HepG2 (cell line): Measurements from ENCODE around the gene ERVH48-1. TPM values are rescaled to one million over a fixed set of nuclear protein-coding genes. Genes with fewer than 3 reads are reported as not detected.
"Not testable (repeated sequence)": the region's sequence is repeated elsewhere in the genome, so short reads cannot be mapped to it uniquely, and the experiment has no call there.

Source experiments
- ATAC-seq: fragments of 200-7000 bp; cut with Tn5 transposase; 3 replicates; pipeline ENCODE4 v1.9.1; 2020; ENCODE audit warnings: mild to moderate bottlenecking, moderate library complexity
- BruUV-seq: library from RNA; stranded (reverse); fragments of 400-500 nt; replicated peaks from 2 replicates; lab custom pipeline; 2021; lab: Mats Ljungman, UMichigan
- CTCF ChIA-PET: fragments of 300-600 bp; formaldehyde crosslinking; extraction: SDS; loops from one replicate; lab custom pipeline; 2021; ENCODE audit warnings: low total read pairs, inconsistent platforms, low intra/inter-chr PET ratio; lab: Yijun Ruan, JAX
- POLR2A ChIA-PET: fragments of 350-600 bp; sonication (Branson Sonifier 250); formaldehyde crosslinking; loops from one replicate; lab custom pipeline; 2020; ENCODE audit warnings: antibody characterized with exemption, inconsistent platforms; lab: Yijun Ruan, JAX
- DNase-seq: peaks from one replicate; pipeline ENCODE4 v3.0.0-alpha.2; 2015; ENCODE audit warnings: low spot score
- FAIRE-seq: peaks from 3 replicates; lab custom pipeline; 2011; peaks lifted over from hg19 to GRCh38; lab: Jason Lieb, UNC
- H2AFZ ChIP-seq: one replicate; pipeline ENCODE4 v1.6.1; 2011; ENCODE audit warnings: low read length, inconsistent platforms
- H3K27ac ChIP-seq: fragments of 300-600 bp; 3 replicates; pipeline ENCODE4 v1.8.0; 2011; ENCODE audit warnings: mixed run types, mild to moderate bottlenecking, mixed read lengths, low read length, inconsistent platforms; ENCODE audit not compliant: insufficient read depth; ENCODE audit errors: extremely low read length
- H3K27me3 ChIP-seq, 2 experiments: fragments of 200-600 bp in 1 of 2; 2 replicates in 1 of 2; 3 replicates in 1 of 2; pipeline versions ENCODE4 v1.6.0 to v1.8.0; 2011; ENCODE audit warnings: low read length in 2 of 2, mild to moderate bottlenecking in 2 of 2, moderate library complexity in 2 of 2, inconsistent platforms in 1 of 2; ENCODE audit not compliant: insufficient read depth in 2 of 2, control insufficient read depth in 1 of 2
- H3K36me3 ChIP-seq, 2 experiments: fragments of 200-600 bp in 1 of 2; replicated peaks in 1 of 2; 2 replicates in 1 of 2; 3 replicates in 1 of 2; pipeline versions ENCODE4 v1.5.1 to v1.8.0; 2011; ENCODE audit warnings: low read length in 2 of 2, inconsistent platforms in 1 of 2; ENCODE audit not compliant: insufficient read depth in 2 of 2, control insufficient read depth in 1 of 2
- H3K4me1 ChIP-seq: 2 replicates; pipeline ENCODE4 v1.5.1; 2012; ENCODE audit warnings: low read length, inconsistent platforms; ENCODE audit not compliant: insufficient read depth
- H3K4me2 ChIP-seq: 2 replicates; pipeline ENCODE4 v1.6.0; 2011; ENCODE audit warnings: low read depth, low read length, inconsistent platforms
- H3K4me3 ChIP-seq, 3 experiments: fragments of 200-600 bp in 1 of 3; sonication (generic), shearing (Covaris generic) in 1 of 3; replicated peaks in 1 of 3; 2 replicates each; pipeline ENCODE4 v1.5.1; 2011 to 2016; ENCODE audit warnings: low read length in 3 of 3, inconsistent platforms in 2 of 3, low read depth in 2 of 3, mild to moderate bottlenecking in 2 of 3, control low read depth in 1 of 3, mixed read lengths in 1 of 3; ENCODE audit not compliant: insufficient read depth in 1 of 3
- H3K79me2 ChIP-seq: one replicate; pipeline ENCODE4 v1.6.1; 2011; ENCODE audit warnings: low read length, inconsistent platforms; ENCODE audit not compliant: insufficient read depth
- H3K9ac ChIP-seq: 2 replicates; pipeline ENCODE4 v1.6.0; 2011; ENCODE audit warnings: mild to moderate bottlenecking, low read depth, low read length, inconsistent platforms; ENCODE audit not compliant: insufficient read depth
- H3K9me3 ChIP-seq: 2 replicates; pipeline ENCODE4 v1.5.1; 2012; ENCODE audit warnings: mild to moderate bottlenecking, low read length
- H4K20me1 ChIP-seq: 2 replicates; pipeline ENCODE4 v1.6.0; 2011; ENCODE audit warnings: inconsistent platforms, mild to moderate bottlenecking, low read length, moderate library complexity; ENCODE audit not compliant: insufficient read depth
- NR2F6 ChIP-seq, 2 experiments: IDR thresholded peaks; 2 replicates each; pipeline ENCODE4 v1.6.1; 2016; ENCODE audit warnings: antibody characterized with exemption in 1 of 2, mild to moderate bottlenecking in 1 of 2
- ZFX ChIP-seq: sonication (generic); formaldehyde crosslinking; IDR thresholded peaks from 2 replicates; pipeline ENCODE4 v1.4.0; 2020; ENCODE audit warnings: mild to moderate bottlenecking, low read depth, missing genetic modification reagents, moderate library complexity
- ZFY ChIP-seq: sonication (generic); formaldehyde crosslinking; IDR thresholded peaks from 2 replicates; pipeline ENCODE4 v1.4.0; 2020; ENCODE audit warnings: missing genetic modification reagents
- WGBS: methylation state at CpG from one replicate; pipeline ENCODE4 v1.1.6; 2017; ENCODE audit warnings: low lambda C conversion rate; 5-methylcytosine and 5-hydroxymethylcytosine counted together
- in situ Hi-C: cut with HindIII; loops from 2 replicates; pipeline ENCODE4 v1.10.0; 2017; ENCODE audit warnings: low pct_unique_long_range_greater_than_20kb; ENCODE audit not compliant: extremely low pct_ligation_motif_present
- intact Hi-C: fragments of 100-400 bp; cut with micrococcal nuclease; formaldehyde crosslinking; loops from one replicate; pipeline ENCODE4 v1.10.0; 2022; ENCODE audit not compliant: unreplicated experiment
- polyA plus RNA-seq, 8 experiments: library from polyadenylated mRNA; depleted of rRNA in 3 of 8; stranded (reverse) in 7 of 8; unstranded in 1 of 8; fragments of >200 nt; fragmentation: Illumina TruSeq in 4 of 8; extraction: Trizol in 4 of 8; gene quantifications; 2 replicates each; pipeline versions ENCODE4 v1.2.1 to v1.2.3, GENCODE V29; 2011 to 2016; ENCODE audit warnings: low read depth in 4 of 8, missing spikeins in 1 of 8, mixed read lengths in 1 of 8; ENCODE audit not compliant: insufficient read depth in 1 of 8
- total RNA-seq, 5 experiments: library from RNA; depleted of rRNA; stranded (reverse); fragments of >200 nt; fragmentation: Illumina TruSeq; extraction: Trizol; gene quantifications; 2 replicates each; pipeline ENCODE4 v1.2.3, GENCODE V29; 2016; ENCODE audit warnings: low read depth in 1 of 5

Gene ERVH48-1
- total and polyA plus RNA-seq, 2 of the 13 experiments (the other 11 are each of a cell fraction or from before 2014, with no cell fraction given) = 1.8 TPM; not detected in 1

DNA sequence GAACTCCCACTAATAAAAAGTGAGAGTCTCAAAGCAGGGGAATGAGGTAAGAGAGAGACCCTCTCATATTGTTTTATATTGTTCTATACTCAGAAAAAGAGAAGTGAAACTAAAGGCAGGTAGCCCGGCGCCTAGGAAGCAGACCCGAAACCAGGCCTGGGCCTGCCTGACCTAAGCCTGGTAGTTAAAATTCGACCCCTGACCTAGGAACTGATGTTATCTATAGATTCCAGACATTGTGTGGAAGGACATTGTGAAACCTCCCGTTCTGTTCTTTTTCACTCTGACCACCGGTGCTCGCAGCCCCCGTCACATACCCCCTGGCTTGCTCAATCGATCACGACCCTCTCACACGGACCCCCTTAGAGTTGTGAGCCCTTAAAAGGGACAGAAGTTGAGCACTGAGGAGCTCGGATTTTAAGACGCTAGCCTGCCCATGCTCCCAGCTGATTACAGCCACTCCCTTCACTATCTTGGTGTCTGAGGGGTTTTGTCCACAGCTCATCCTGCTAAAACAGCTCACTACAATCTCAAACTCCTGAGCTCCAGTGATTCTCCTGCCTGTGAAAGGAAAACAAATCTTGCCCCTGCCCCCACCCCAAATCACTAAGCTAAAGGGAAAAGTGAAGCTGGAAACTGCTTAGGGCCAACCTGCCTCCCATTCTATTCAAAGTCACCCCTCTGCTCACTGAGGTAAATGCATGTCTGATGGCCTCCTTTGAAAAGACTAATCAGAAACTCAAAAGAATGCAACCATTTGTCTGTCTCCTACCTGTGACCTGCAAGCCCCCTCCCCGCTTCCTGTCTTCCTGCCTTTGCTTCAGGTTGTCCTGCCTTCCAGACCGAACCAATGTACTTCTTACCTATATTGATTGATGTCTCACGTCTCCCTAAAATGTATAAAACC lies 11.9 kb upstream of the ERVH48-1 start:
- BruUV-seq; H4K20me1 ChIP-seq; H3K27me3 ChIP-seq; intact Hi-C loops; CTCF ChIA-PET; DNase-seq; in situ Hi-C loops; H2AFZ ChIP-seq; H3K79me2 ChIP-seq; H3K9me3 ChIP-seq; ATAC-seq; H3K27ac ChIP-seq; H3K36me3 ChIP-seq; TF ChIP-seq NR2F6 (CRISPR knock-in tag; IDR thresholded peaks at IDR 0.05): not testable (repeated sequence)
- FAIRE-seq = peak; percentile 68
- 18% methylated on average over 15 of the region's 16 CpGs for WGBS
- TF ChIP-seq NR2F6 (IDR thresholded peaks at IDR 0.05) (peak; percentile 32; the same call in 1 of the 2 replicates), ZFX (CRISPR knock-in tag) (0 out of 2 replicates have a peak, but pooled peaks have one; percentile 23), ZFY (CRISPR knock-in tag) (peak; percentile 27; the same call in 1 of the 2 replicates)
- Histone ChIP-seq H3K4me1 (peaks cover 52% of the 10 kb centered on the region), H3K9ac (peak overlapping the region; percentile 39; the same call in 1 of the 2 replicates), H3K4me3 (peak overlapping the region; percentile 33 to 58 (median 40); a peak in 5 of 6 replicates), H3K4me2 (peak overlapping the region; percentile 63)
- POLR2A ChIA-PET = interaction anchor here (0.9 kb wide), 1 partner anchor 37 kb away, joined by 3 read pairs; the partner anchor contains the start of gene PKNOX1

DNA sequence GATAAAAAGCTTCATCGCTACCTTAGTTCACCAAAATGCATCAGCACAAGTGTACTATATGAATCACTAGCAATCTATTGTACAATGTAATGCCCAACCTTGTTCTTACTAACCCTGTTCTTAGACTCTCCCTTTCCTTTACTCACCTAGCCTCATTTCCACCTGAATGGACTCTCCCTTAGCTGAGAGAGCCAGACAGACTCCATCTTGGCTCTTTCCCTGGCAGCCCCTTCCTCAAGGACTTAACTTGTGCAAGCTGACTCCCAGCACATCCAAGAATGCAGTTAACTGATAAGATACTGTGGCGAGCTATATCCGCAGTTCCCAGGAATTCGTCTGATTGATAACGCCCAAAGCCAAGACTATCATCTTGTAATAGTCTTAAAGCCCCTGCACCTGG lies 10.9 kb upstream of the ERVH48-1 start:
- H3K36me3 ChIP-seq, H3K27ac ChIP-seq, H3K27me3 ChIP-seq, intact Hi-C loops, H2AFZ ChIP-seq, BruUV-seq, H3K9me3 ChIP-seq, H3K79me2 ChIP-seq, ATAC-seq, H3K4me3 ChIP-seq, DNase-seq, H3K9ac ChIP-seq, CTCF ChIA-PET, FAIRE-seq, in situ Hi-C loops, H4K20me1 ChIP-seq: not testable (repeated sequence)
- POLR2A ChIA-PET = interaction anchor here (0.6 kb wide), 1 partner anchor 661 kb away, joined by 4 read pairs; no protein-coding TSS in a partner anchor
- 42% methylated on average over 5 of the region's 5 CpGs for WGBS
- Histone ChIP-seq H3K4me2 (peak overlapping the region; percentile 63; the same call in 1 of the 2 replicates), H3K4me1 (peaks cover 52% of the 10 kb centered on the region)

DNA sequence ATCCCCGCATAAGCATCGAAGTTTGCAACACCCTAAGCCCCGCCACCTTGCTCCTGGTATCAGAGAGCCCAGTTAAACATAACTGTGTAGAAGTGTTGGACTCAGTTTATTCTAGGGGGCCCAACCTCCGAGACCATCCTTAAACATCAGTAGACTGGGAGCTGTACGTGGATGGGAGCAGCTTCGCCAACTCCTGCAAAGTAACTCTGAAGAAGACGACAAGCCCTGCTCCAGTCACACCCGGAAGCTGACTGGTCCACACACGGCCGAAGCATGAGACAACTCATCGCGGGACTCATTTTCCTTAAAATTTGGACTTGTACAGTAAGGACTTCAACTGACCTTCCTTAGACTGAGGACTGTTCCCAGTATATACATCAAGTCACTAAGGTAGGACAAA lies 8.5 kb upstream of the ERVH48-1 start:
- H3K4me2 ChIP-seq, H4K20me1 ChIP-seq, intact Hi-C loops, BruUV-seq, H3K9ac ChIP-seq, FAIRE-seq, in situ Hi-C loops, H3K79me2 ChIP-seq, CTCF ChIA-PET, H3K4me3 ChIP-seq, H2AFZ ChIP-seq, H3K9me3 ChIP-seq, DNase-seq, H3K36me3 ChIP-seq, H3K27me3 ChIP-seq, H3K27ac ChIP-seq, ATAC-seq: not testable (repeated sequence)
- H3K4me1 ChIP-seq = peaks cover 55% of the 10 kb centered on the region
- WGBS = 97% methylated on average over 12 of the region's 12 CpGs
- POLR2A ChIA-PET = interaction anchor here (0.8 to 1.8 kb wide), 2 partner anchors 41 to 49 kb away, joined by 3 to 6 read pairs; partner anchors contain the start of gene NDUFV3
